Stimulated activated CD4-positive, alpha-beta T cell treated with anti-CD3 and anti-CD28 coated beads, Interleukin-2, amount 100 ng/mL, for 24 hours (primary cell): ENCODE measurements around the gene PPP1CC.
"Not testable (repeated sequence)": the region's sequence is repeated elsewhere in the genome, so short reads cannot be mapped to it uniquely, and the experiment has no call there.

Source experiments
- DNase-seq, 2 donors: peaks; one replicate each; pipeline ENCODE4 v3.0.0-alpha.2; 2020

PPP1CC gene

GRCh38 chr12:110750784-110751461 is 8.2 kb upstream of the PPP1CC start:
- no peak for DNase-seq

DNA sequence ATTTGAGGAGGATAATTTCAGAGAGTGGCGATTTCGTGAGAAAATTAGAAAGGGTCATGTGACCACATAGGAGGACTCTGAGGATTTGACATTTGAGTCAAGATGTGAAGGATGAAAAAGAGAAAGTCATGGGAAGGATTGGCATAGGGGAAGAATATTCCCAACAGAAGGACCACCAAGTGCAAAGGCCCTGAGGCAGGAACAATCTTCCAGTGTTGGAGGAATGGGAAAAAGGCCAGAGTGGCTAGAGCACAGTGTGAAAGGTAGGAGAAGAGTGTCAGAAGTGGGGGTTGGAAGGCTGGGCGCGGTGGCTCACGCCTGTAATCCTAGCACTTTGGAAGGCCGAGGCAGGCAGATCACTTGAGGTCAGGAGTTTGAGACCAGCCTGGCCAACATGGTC is 3.9 kb upstream of the PPP1CC start:
- no peak for DNase-seq

DNA sequence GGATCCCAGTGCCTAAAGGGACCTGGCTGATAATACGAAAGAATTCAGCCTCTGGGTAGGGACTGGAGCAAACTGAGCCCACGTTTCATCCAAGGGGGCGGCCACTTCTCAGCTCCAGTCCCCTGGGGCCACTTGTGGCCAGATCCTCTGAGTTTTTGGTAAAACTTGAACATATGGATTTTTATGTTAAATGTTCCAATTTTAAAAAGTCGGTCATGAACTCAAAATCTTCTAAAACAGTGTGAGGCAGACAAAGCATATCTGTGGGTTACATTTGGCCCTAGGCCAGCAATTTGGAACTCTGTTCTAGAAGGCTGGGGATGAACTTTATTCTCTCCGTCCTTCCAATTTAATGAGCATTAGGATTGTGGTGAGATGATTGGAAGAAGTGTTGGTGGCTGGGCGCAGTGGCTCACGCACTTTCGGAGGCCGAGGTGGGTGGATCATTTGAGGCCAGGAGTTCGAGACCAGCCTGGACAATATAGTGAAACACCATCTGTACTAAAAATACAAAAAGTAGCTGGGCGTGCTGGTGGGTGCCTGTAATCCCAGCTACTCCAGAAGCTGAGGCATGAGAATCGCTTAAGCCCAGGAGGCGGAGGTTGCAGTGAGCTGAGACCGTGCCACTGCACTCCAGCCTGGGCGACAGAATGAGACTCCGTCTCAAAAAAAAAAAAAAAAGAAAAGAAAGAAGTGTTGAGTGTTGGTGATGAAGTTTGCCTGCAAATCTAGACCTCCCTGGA is 3.0 kb upstream of the PPP1CC start:
- DNase-seq: no peak

- no peak for DNase-seq
Observed at GRCh38 chr12:110744601-110745264, 2.0 kb upstream of the PPP1CC start.

DNA sequence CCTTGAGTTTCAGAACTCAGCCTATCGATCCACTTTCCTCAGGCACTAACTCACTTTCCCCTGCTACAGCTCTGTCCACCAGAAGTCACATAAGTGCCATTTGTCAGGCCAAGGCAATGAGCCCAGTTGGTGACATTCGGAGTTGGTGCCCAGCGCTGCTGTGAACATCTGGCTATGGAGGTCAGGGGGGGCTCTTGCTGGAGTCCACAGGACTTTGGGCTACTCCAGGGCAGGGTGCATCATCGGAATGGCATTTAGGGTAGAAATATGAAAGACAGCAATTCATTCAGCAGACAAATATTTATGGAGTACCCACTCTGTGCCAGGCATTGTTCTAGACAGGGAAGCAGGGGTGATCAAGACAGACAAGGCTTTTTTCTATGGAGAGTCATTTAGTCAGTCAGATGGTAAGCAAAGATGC is 1.5 kb upstream of the PPP1CC start:
- DNase-seq: no peak

- no peak for DNase-seq
Observed at GRCh38 chr12:110743571-110744093, 941 bp upstream of the PPP1CC start.

- DNase-seq: no peak
Observed at GRCh38 chr12:110742096-110742717, 484 bp downstream of the PPP1CC start.

GRCh38 chr12:110741341-110742095 is 1.2 kb downstream of the PPP1CC start:
- no peak for DNase-seq

GRCh38 chr12:110739894-110740293 is 2.8 kb downstream of the PPP1CC start:
- no peak for DNase-seq

GRCh38 chr12:110739488-110739887 is 3.2 kb downstream of the PPP1CC start:
- no peak for DNase-seq

- no peak for DNase-seq
Observed at GRCh38 chr12:110737532-110737931, 5.2 kb downstream of the PPP1CC start.

GRCh38 chr12:110737016-110737415 is 5.7 kb downstream of the PPP1CC start:
- DNase-seq: not testable (repeated sequence)

DNA sequence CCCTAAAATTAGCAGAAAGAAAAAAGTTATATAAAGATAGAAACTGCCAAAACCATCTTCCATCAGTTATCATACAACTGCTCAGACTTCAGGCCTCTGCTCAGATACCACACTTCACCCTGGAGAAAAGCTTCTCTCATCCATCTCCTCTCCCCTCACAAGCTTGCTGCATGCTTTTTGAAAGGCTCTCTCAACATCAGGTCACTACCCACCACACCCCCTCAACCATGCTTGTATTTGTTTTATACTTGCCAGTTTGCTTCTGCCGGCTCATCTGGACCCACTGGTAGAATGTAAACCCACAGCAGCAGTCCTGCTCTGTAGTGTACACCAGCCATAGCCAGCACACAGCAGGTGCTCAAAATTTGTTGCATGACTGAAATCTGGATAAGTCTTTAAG is 8.8 kb downstream of the PPP1CC start:
- no peak for DNase-seq

DNA sequence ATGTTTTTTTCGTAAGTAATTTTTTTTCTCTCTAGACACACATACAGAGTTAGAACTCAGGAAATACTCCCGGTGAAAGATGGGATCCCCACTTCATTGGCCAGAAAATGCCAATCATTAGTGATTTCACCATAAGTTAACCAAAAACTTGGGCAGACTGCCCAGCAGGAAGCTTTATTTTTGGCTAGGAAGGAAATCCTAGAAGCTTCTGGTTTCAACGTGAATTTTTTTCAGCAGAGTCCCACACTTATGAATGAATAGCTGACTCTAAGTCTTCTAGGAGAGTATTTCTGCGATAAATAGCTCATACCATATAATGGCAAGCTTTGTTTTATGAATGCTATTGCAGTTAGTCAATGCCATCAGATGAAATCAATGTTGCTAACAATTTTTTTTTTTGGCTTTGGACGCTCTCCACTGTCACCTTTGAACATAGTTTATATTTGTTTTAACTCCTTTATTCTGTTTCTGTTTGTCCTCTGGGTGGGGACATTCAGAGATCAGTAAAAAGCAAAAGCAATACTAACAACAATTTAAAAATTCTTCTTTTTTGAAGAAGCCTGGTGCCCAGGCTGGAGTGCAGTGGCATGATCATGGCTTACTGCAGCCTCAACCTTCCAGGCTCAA is 9.5 kb downstream of the PPP1CC start:
- DNase-seq: no peak

- DNase-seq: no peak
Observed at GRCh38 chr12:110732572-110732971, 10.1 kb downstream of the PPP1CC start.

- no peak for DNase-seq
Observed at GRCh38 chr12:110731479-110731878, 11.2 kb downstream of the PPP1CC start.

- DNase-seq: no peak
Observed at GRCh38 chr12:110728628-110729027, 14.1 kb downstream of the PPP1CC start.

- no peak for DNase-seq
Observed at GRCh38 chr12:110726708-110727369, 15.9 kb downstream of the PPP1CC start.

DNA sequence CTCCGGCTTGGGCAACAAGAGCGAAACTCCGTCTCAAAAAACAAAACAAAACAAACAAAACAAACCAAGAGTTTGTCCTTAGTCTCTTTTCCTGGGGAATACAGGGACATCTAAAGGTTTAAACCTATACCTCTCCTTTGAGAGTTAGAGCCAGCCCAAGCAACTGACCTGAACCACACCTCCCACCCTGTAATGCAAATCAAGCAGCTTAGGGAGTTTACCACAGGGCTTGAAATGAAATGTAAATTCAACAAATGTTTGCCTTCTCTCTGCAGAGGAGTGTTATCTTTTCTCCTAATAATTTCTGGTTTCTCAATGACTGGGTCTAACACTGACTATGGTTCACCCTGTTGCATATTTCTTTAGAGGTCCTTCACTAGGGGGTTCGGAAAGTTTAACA is 16.7 kb downstream of the PPP1CC start:
- no peak for DNase-seq

GRCh38 chr12:110725267-110725666 is 17.4 kb downstream of the PPP1CC start:
- no peak for DNase-seq

DNA sequence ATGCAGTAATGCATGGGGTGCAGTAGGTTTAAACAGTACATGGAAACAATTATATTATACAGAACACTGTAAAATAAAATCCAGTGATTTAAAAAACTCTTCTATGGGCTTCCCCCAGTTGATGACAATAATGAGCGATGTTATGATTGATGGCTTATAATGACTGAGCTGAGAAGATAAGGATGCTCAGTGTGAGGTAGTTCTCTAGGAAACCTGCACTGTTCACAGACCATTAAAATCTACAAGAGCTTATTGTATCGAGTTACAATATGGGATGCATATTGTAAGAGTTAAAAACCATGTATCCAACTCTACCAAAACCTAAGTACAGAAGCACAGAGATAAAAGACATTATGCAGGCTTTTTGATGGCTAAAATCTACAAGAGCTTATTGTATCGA is 19.8 kb downstream of the PPP1CC start:
- DNase-seq: not testable (repeated sequence)
